ENCODE data around the gene ZNF823.
A peak's percentile ranks its signal among the peaks of the same experiment; 100 is the strongest.
"Not testable (repeated sequence)": the region's sequence is repeated elsewhere in the genome, so short reads cannot be mapped to it uniquely, and the experiment has no call there.

ZNF823 gene
- long read RNA-seq, donor 1, transcript ZNF823-201 (4 exons, 2,423 nt) = major isoform, 6 of 28 reads
- long read RNA-seq, donor 1, partial matches to known transcripts = 15 of 28 reads
- long read RNA-seq, donor 1, other reads (novel, unspliced or antisense) = 6 of 28 reads
- long read RNA-seq, donor 2, partial matches to known transcripts = 0 of 3 reads
- long read RNA-seq, donor 2, other reads (novel, unspliced or antisense) = 0 of 3 reads
- long read RNA-seq, donor 3, partial matches to known transcripts = 7 of 11 reads
- long read RNA-seq, donor 3, other reads (novel, unspliced or antisense) = 0 of 11 reads
- long read RNA-seq, donor 4, partial matches to known transcripts = 19 of 28 reads
- long read RNA-seq, donor 4, other reads (novel, unspliced or antisense) = 5 of 28 reads
- long read RNA-seq, donor 5, partial matches to known transcripts = 0 of 4 reads
- long read RNA-seq, donor 5, other reads (novel, unspliced or antisense) = 0 of 4 reads
- long read RNA-seq, donor 6, partial matches to known transcripts = 29 of 32 reads
- long read RNA-seq, donor 6, other reads (novel, unspliced or antisense) = 0 of 32 reads
- long read RNA-seq, donor 7 = 0 reads
- long read RNA-seq, donor 8, partial matches to known transcripts = 20 of 21 reads
- long read RNA-seq, donor 8, other reads (novel, unspliced or antisense) = 0 of 21 reads

- DNase-seq = peak; percentile 93
These were observed at the start of gene ZNF823 for GRCh38 chr19:11738746-11739620. TSS of gene ZNF823 (minus strand) at chr19:11738946. CDS start at chr19:11738819, 127 bp downstream.

GRCh38 chr19:11787536-11787935 is 48.8 kb upstream of the ZNF823 start:
- DNase-seq = no peak

GRCh38 chr19:11784356-11784755 is 45.6 kb upstream of the ZNF823 start:
- DNase-seq = no peak

GRCh38 chr19:11783767-11784166 is 45.0 kb upstream of the ZNF823 start:
- DNase-seq = no peak

- no peak for DNase-seq
These were observed 42.7 kb upstream of the ZNF823 start for GRCh38 chr19:11781295-11782057.

- DNase-seq = no peak
These were observed 41.8 kb upstream of the ZNF823 start for GRCh38 chr19:11780431-11781020.

GRCh38 chr19:11776669-11777068 is 37.9 kb upstream of the ZNF823 start:
- DNase-seq = not testable (repeated sequence)

GRCh38 chr19:11771520-11771919 is 32.8 kb upstream of the ZNF823 start:
- not testable (repeated sequence) for DNase-seq

- no peak for DNase-seq
These were observed 31.2 kb upstream of the ZNF823 start for GRCh38 chr19:11769995-11770394.

GRCh38 chr19:11767633-11768133 is 28.9 kb upstream of the ZNF823 start:
- DNase-seq = peak; percentile 76

- DNase-seq = peak; percentile 98
These were observed 28.1 kb upstream of the ZNF823 start, which contains the start of gene ZNF441 for GRCh38 chr19:11766597-11767591. TSS of gene ZNF441 (plus strand) at chr19:11767000. CDS start at chr19:11767194, 194 bp downstream.

GRCh38 chr19:11763611-11764010 is 24.9 kb upstream of the ZNF823 start:
- DNase-seq = no peak

GRCh38 chr19:11763117-11763516 is 24.4 kb upstream of the ZNF823 start:
- no peak for DNase-seq

- no peak for DNase-seq
These were observed 21.1 kb upstream of the ZNF823 start for GRCh38 chr19:11759805-11760204.

- DNase-seq = no peak
These were observed 18.2 kb upstream of the ZNF823 start for GRCh38 chr19:11756965-11757364.

GRCh38 chr19:11754663-11755062 is 15.9 kb upstream of the ZNF823 start:
- no peak for DNase-seq

- no peak for DNase-seq
These were observed 13.5 kb upstream of the ZNF823 start for GRCh38 chr19:11752244-11752736.

GRCh38 chr19:11749751-11750150 is 11.0 kb upstream of the ZNF823 start:
- DNase-seq = no peak

GRCh38 chr19:11747277-11747676 is 8.5 kb upstream of the ZNF823 start:
- DNase-seq = no peak

GRCh38 chr19:11745869-11746268 is 7.1 kb upstream of the ZNF823 start:
- DNase-seq = no peak
